BLaER1 treated with 17β-estradiol and CSF1 and Interleukin-3, amounts not matched to agents 10 nM and 100 nM (cell line): ENCODE results near the gene ALG13.
"Not testable (repeated sequence)": the region's sequence is repeated elsewhere in the genome, so short reads cannot be mapped to it uniquely, and the experiment has no call there.

Experiments used
- H3K27ac ChIP-seq, 11 experiments: shearing (Covaris generic); formaldehyde crosslinking; 2 replicates each; pipeline ENCODE4 v1.8.1; 2022
- H3K27me3 ChIP-seq, 11 experiments: shearing (Covaris generic); formaldehyde crosslinking; 2 replicates each; pipeline ENCODE4 v1.8.1; 2022
- H3K36me3 ChIP-seq, 11 experiments: shearing (Covaris generic); formaldehyde crosslinking; 2 replicates each; pipeline ENCODE4 v1.8.1; 2022
- H3K4me1 ChIP-seq, 10 experiments: shearing (Covaris generic); formaldehyde crosslinking; 2 replicates each; pipeline ENCODE4 v1.8.1; 2022
- H3K4me2 ChIP-seq, 11 experiments: shearing (Covaris generic); formaldehyde crosslinking; 2 replicates each; pipeline ENCODE4 v1.8.1; 2022
- H3K4me3 ChIP-seq, 10 experiments: shearing (Covaris generic); formaldehyde crosslinking; 2 replicates each; pipeline ENCODE4 v1.8.1; 2022
- H3K9ac ChIP-seq, 11 experiments: shearing (Covaris generic); formaldehyde crosslinking; 2 replicates each; pipeline ENCODE4 v1.8.1; 2022
- H3K9me3 ChIP-seq, 11 experiments: shearing (Covaris generic); formaldehyde crosslinking; replicated peaks in 1 of 11; 2 replicates each; pipeline ENCODE4 v1.8.1; 2022
- H4K20me1 ChIP-seq, 11 experiments: shearing (Covaris generic); formaldehyde crosslinking; 2 replicates each; pipeline ENCODE4 v1.8.1; 2022
- Cebpa-rat ChIP-seq, 11 experiments: shearing (Covaris generic); IDR thresholded peaks; 2 replicates each; pipeline ENCODE4 v1.8.1; 2022

The ALG13 gene

DNA sequence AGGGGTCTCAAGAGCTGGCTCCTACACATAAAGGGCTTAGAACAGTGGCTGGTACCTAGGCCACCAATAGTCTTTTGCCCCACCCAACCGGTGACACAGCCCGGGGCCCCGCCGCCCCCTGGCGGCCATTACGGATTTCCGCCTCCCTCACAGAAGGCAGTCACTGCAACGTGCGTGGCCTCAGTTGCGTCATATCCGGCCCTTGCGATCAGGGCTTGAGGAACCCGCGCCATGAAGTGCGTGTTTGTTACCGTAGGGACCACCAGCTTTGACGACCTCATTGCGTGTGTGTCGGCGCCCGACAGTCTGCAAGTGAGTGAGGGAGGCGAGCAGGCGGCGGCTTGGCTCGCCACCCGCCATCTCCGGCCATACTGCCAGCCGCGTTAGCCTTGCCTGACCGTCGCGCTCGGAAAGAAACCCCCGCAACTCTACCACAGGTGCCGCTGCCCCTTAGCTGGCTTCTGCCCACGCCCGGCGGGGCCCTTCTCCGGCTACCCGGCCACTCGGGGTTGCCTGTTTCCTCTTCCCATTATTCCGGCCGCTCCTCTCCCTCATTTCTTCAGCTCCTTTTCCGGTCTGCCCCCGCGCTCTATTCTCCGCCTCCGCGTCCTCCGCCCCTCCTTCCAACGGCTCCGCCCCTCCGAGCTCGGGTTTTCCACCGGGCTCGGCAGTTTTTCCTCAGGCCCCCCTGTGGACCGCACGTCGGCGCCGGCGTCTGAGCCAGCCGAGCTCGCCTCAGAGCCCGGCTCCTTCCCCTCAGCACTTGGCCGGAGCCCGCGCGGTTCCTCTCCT is at the start of gene ALG13:
ALG13 (plus strand) TSS at position 183 of the 792 bp plus-strand sequence; CDS start at position 232, 49 bp downstream.
- TF ChIP-seq Cebpa-rat (IDR thresholded peaks at IDR 0.05): peak in 10 of 11 experiments; percentile 12 to 90 (median 64); a peak in 12 of 22 replicates
- Histone ChIP-seq H3K4me3 (peak within 1 kb of the TSS; percentile 59 to 78 (median 72)), H4K20me1 (peaks cover 0 to 17% (median 4%) of the 10 kb centered on the region in 11 experiments; a peak in 6 of 22 replicates), H3K36me3 (peaks cover 9 to 32% (median 23%) of the 10 kb centered on the region in 11 experiments; a peak in 16 of 22 replicates), H3K27ac (peak within 1 kb of the TSS; percentile 95 to 99 (median 98)), H3K9ac (peak within 1 kb of the TSS; percentile 93 to 99 (median 95)), H3K9me3 (peaks cover 0 to 5% (median 0%) of the 10 kb centered on the region in 11 experiments; a peak in 1 of 22 replicates), H3K4me2 (peak within 1 kb of the TSS; percentile 61 to 87 (median 71)), H3K27me3 (peaks cover 55 to 98% (median 94%) of the 10 kb centered on the region in 11 experiments), H3K4me1 (peaks cover 0 to 33% (median 7%) of the 10 kb centered on the region in 10 experiments; a peak in 7 of 20 replicates)

DNA sequence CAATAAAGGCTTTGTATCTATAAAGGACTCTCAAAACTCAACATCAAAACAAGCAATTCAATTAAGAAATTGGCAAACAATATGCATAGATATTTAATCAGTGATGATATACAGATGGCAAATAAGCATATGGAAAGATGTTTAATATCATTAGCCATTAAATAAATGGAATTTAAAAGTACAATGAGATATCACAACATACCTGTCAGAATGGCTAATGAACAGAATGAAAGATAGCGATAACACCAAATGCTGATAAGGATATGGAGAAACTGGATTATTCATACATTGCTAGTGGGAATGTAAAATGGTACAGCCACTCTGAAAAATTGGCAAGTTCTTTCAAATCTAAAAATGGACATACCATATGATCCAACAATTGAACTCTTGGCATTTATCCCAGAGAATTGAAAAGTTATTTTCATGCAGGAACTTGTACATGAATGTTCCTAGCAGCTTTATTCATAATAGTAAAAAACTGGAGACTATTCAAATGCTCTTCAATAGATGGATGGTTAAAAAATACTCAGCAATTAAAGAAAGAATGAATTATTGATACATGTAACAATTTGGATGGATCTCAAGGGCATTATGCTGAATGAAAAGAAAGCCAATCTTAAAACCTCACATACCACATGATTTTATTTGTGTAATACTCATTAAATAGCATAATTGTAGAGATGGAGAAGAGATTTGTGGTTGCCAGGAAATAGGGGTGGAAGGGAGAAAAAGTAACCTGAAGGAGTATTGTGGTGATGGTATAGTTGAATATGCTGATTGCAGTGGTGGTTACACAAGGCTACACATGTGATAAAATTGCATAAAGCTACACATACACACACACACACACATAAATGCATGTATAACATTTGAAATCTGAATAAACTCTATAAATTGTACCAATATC is 45.9 kb upstream of the ALG13 start:
- H3K4me1 ChIP-seq: no peaks in the 10 kb centered on the region
- TF ChIP-seq Cebpa-rat (IDR thresholded peaks at IDR 0.05): no peak
- no peak overlapping the region for H3K4me3 ChIP-seq
- peaks cover 34 to 74% (median 61%) of the 10 kb centered on the region in 11 experiments for H3K27me3 ChIP-seq
- no peaks in the 10 kb centered on the region for H3K36me3 ChIP-seq
- H3K27ac ChIP-seq: no peak overlapping the region
- H3K4me2 ChIP-seq: no peak overlapping the region
- no peak overlapping the region for H3K9ac ChIP-seq
- H4K20me1 ChIP-seq: no peaks in the 10 kb centered on the region
- peaks cover 0 to 7% (median 0%) of the 10 kb centered on the region in 11 experiments; a peak in 2 of 22 replicates for H3K9me3 ChIP-seq

DNA sequence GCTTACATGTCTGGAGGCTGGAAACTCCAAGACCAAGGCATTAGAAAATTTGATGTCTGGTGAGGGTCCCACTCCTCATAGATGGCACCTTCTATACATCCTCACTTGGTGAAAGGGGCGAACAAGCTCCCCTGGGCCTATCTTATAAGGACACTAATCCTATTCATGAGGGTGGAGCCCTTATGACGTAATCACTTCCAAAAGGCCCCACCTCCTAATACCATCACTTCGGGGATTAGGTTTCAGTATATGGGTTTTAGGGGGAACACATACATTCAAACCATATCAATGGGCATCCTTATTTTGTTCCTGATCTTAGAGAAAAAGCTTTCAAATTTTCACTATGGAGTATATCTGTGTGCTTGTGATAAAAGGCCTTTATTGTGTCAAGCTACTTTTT is 39.0 kb upstream of the ALG13 start:
- TF ChIP-seq Cebpa-rat (IDR thresholded peaks at IDR 0.05): no peak
- Histone ChIP-seq H3K9me3 (peaks cover 0 to 7% (median 0%) of the 10 kb centered on the region in 11 experiments; a peak in 2 of 22 replicates), H3K27ac (no peak overlapping the region), H3K4me2 (no peak overlapping the region), H3K36me3 (no peaks in the 10 kb centered on the region), H3K9ac (no peak overlapping the region), H4K20me1 (no peaks in the 10 kb centered on the region), H3K4me3 (no peak overlapping the region), H3K27me3 (peaks cover 23 to 70% (median 53%) of the 10 kb centered on the region in 11 experiments; a peak in 21 of 22 replicates), H3K4me1 (no peaks in the 10 kb centered on the region)

DNA sequence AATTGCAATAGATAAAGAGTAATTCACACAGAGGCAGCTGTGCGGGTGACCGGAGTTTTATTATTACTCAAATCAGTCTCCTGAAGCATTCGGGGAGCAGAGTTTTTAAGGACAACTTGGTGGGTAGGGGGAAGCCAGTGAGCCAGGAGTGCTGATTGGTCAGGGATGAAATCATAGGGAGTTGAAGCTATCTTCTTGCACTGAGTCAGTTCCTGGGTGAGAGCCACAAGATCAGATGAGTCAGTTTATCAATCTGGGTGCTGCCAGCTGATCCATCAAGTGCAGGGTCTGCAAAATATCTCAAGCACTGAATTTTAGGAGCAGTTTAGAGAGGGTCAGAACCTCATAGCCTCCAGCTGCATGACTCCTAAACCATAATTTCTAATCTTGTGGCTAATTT is 35.8 kb upstream of the ALG13 start:
- not testable (repeated sequence) for H3K4me1 ChIP-seq, H3K36me3 ChIP-seq, H4K20me1 ChIP-seq, H3K4me2 ChIP-seq, H3K9ac ChIP-seq, H3K4me3 ChIP-seq, H3K27ac ChIP-seq
- H3K9me3 ChIP-seq: peaks cover 0 to 16% (median 4%) of the 10 kb centered on the region in 11 experiments; a peak in 9 of 22 replicates
- peaks cover 12 to 86% (median 56%) of the 10 kb centered on the region in 11 experiments; a peak in 20 of 22 replicates for H3K27me3 ChIP-seq

DNA sequence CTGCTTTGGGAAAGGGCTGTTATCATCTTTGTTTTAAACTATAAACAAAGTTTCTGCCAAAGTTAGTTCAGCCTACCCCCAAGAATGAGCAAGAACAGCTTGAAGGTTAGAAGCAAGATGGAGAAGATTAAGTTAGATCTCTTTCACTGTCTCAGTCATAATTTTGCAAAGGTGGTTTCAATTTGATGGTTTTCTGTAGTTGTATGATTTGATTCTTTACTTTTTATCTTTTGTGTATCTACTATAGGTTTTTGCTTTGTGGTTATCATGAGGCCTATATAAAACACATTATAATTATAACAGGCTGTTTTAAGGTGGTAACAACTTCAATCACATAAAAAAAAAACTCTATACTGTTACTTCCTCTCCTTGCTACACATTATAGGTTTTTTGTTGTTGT is 35.4 kb upstream of the ALG13 start:
- no peaks in the 10 kb centered on the region for H3K36me3 ChIP-seq
- H4K20me1 ChIP-seq: no peaks in the 10 kb centered on the region; a peak in 1 of 22 replicates
- no peak overlapping the region for H3K4me2 ChIP-seq
- no peaks in the 10 kb centered on the region for H3K4me1 ChIP-seq
- peaks cover 12 to 91% (median 61%) of the 10 kb centered on the region in 11 experiments; a peak in 21 of 22 replicates for H3K27me3 ChIP-seq
- peaks cover 0 to 16% (median 4%) of the 10 kb centered on the region in 11 experiments; a peak in 9 of 22 replicates for H3K9me3 ChIP-seq
- no peak overlapping the region for H3K9ac ChIP-seq
- no peak overlapping the region for H3K27ac ChIP-seq
- no peak overlapping the region for H3K4me3 ChIP-seq
- TF ChIP-seq Cebpa-rat (IDR thresholded peaks at IDR 0.05): no peak

DNA sequence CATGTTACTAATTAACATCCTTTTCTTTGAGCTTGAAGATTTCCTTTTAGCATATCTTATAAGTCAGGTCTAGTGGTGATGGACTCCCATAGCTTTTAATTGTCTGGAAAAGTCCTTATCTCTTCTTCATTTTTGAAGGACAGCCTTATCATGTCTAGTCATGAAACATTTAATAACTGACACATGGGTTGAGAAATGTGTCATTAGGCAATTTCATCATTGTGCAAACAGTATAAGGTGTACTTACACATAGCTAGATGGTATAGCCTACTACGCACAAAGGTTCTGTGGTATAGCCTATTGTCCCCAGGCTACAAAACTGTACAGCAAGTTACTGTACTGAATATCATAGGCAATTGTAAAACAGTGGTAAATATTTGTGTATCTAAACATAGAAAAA is 34.5 kb upstream of the ALG13 start:
- Histone ChIP-seq H3K27ac (no peak overlapping the region), H3K27me3 (peaks cover 12 to 96% (median 67%) of the 10 kb centered on the region in 11 experiments; a peak in 21 of 22 replicates), H3K4me1 (no peaks in the 10 kb centered on the region), H3K9ac (no peak overlapping the region), H3K9me3 (peaks cover 0 to 16% (median 4%) of the 10 kb centered on the region in 11 experiments; a peak in 9 of 22 replicates), H4K20me1 (no peaks in the 10 kb centered on the region; a peak in 1 of 22 replicates), H3K4me3 (no peak overlapping the region), H3K36me3 (no peaks in the 10 kb centered on the region), H3K4me2 (no peak overlapping the region)
- no peak for TF ChIP-seq Cebpa-rat (IDR thresholded peaks at IDR 0.05)

DNA sequence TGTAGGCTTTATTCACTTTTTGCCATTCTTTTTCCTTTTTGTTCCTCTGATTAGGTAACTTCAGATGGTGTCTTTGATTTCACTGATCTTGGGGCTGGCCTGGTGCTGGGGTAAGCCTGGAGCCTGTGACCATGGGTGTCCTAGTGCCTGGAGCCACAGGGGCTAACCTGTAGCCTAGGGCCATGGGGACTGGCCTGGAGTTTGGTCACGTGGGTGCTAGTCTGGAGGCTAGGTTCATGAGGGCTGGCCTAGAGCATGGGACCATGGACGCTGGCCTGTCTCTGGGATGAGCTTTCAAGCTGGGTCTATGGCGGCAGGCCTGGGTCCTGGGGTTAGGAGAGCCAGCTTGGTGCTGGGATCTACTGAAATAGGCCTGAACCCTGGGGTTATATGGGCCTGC is 32.2 kb upstream of the ALG13 start:
- Histone ChIP-seq H3K9ac (no peak overlapping the region), H3K27ac (no peak overlapping the region), H4K20me1 (no peaks in the 10 kb centered on the region; a peak in 1 of 22 replicates), H3K4me3 (no peak overlapping the region), H3K4me1 (no peaks in the 10 kb centered on the region), H3K9me3 (peaks cover 0 to 16% (median 4%) of the 10 kb centered on the region in 11 experiments; a peak in 9 of 22 replicates), H3K4me2 (no peak overlapping the region), H3K27me3 (peaks cover 13 to 94% (median 62%) of the 10 kb centered on the region in 11 experiments; a peak in 21 of 22 replicates), H3K36me3 (no peaks in the 10 kb centered on the region)
- no peak for TF ChIP-seq Cebpa-rat (IDR thresholded peaks at IDR 0.05)

DNA sequence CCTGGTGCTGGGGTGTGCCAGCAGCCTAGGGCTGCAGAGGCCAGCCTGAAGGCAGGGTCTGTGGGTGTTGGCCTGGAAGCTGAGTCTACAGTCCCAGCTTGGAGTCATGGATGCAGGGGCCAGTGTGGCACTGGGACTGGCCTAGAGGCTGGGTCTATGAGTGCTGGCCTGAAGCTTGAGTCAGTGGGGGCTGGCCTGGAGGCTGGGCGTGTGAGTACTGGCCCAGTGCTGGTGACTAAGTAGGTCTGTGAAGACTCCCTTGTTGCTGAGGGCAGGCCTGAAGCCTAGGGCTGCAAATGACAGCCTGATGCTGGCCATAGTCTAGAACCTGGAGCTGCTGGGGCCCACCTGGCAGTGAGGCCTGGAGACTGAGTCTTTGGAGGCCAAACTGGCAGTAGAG is 31.3 kb upstream of the ALG13 start:
- no peak overlapping the region for H3K9ac ChIP-seq
- no peak overlapping the region for H3K4me2 ChIP-seq
- H3K27me3 ChIP-seq: peaks cover 12 to 88% (median 55%) of the 10 kb centered on the region in 11 experiments; a peak in 21 of 22 replicates
- H3K9me3 ChIP-seq: peaks cover 0 to 16% (median 4%) of the 10 kb centered on the region in 11 experiments; a peak in 9 of 22 replicates
- H4K20me1 ChIP-seq: no peaks in the 10 kb centered on the region; a peak in 1 of 22 replicates
- no peak for TF ChIP-seq Cebpa-rat (IDR thresholded peaks at IDR 0.05)
- H3K4me3 ChIP-seq: no peak overlapping the region
- H3K36me3 ChIP-seq: no peaks in the 10 kb centered on the region
- no peak overlapping the region for H3K27ac ChIP-seq
- H3K4me1 ChIP-seq: no peaks in the 10 kb centered on the region
